Placental pericyte (primary cell): ENCODE data around the gene QPCT. TPM values are rescaled to one million over a fixed set of nuclear protein-coding genes. Genes with fewer than 3 reads are reported as not detected.

Experiments
- small RNA-seq: library from RNA; depleted of rRNA; stranded (forward); fragments of <200 nt; gene quantifications from one replicate; pipeline ENCODE3, GENCODE V24; 2012; ENCODE audit warnings: low replicate concordance
- total RNA-seq: library from RNA; depleted of rRNA; stranded (reverse); fragments of >200 nt; gene quantifications from 2 replicates; pipeline ENCODE4 v1.2.3, GENCODE V29; 2012

The QPCT gene
- 11.2 and 49.1 TPM in 2 replicates for total RNA-seq

GRCh38 chr2:37344453-37345361, at the start of gene QPCT:
Gene QPCT (plus strand): TSS chr2:37344630. CDS start chr2:37344732, 102 bp downstream.

GRCh38 chr2:37324786-37325624, 19.4 kb upstream of the QPCT start, which contains the start of gene PRKD3:
Gene PRKD3 (minus strand): TSS chr2:37324833. CDS start chr2:37316524, 8,309 bp downstream.

Small RNA genes lying within 50 kb of the gene (small RNA-seq; reads per million reads assigned to genes)
- not detected for gene RNU6-939P

Other genes starting within 250 kb of the QPCT start
- gene EIF2AK2, start 187.7 kb upstream of the QPCT start, total RNA-seq, result 18.6 and 42.2 TPM in 2 replicates
- gene SULT6B1, start 156.0 kb upstream of the QPCT start, total RNA-seq, result not detected in 2 replicates
- 13.1 and 19.3 TPM in 2 replicates for gene CEBPZOS, start 148.1 kb upstream of the QPCT start, total RNA-seq
- gene CEBPZ, start 113.0 kb upstream of the QPCT start, total RNA-seq, result 38.5 and 43.2 TPM in 2 replicates
- gene NDUFAF7, start 113.0 kb upstream of the QPCT start, total RNA-seq, result 11.2 and 12.5 TPM in 2 replicates
- gene PRKD3, start 19.8 kb upstream of the QPCT start, total RNA-seq, result 35.2 and 75.2 TPM in 2 replicates